Mucosa of descending colon (tissue), 3 donors: Measurements from ENCODE around the gene MFSD1. TPM values are rescaled to one million over a fixed set of nuclear protein-coding genes. Genes with fewer than 3 reads are reported as not detected.

Source experiments
- ATAC-seq: fragments of 200-7000 bp; cut with Tn5 transposase; one replicate; pipeline ENCODE4 v1.9.1; 2020; ENCODE audit warnings: mild to moderate bottlenecking, moderate library complexity
- DNase-seq, 3 donors: peaks; one replicate each; pipeline ENCODE4 v3.0.0-alpha.2; 2020
- H3K36me3 ChIP-seq: fragments of 200-600 bp; one replicate; pipeline ENCODE4 v1.8.0; 2021; ENCODE audit warnings: low read depth, mild to moderate bottlenecking
- H3K4me1 ChIP-seq: fragments of 200-600 bp; one replicate; pipeline ENCODE4 v1.8.0; 2021; ENCODE audit warnings: low read depth, mild to moderate bottlenecking
- H3K4me3 ChIP-seq: fragments of 200-600 bp; one replicate; pipeline ENCODE4 v1.8.0; 2021; ENCODE audit warnings: mild to moderate bottlenecking
- H3K9me3 ChIP-seq: fragments of 200-600 bp; one replicate; pipeline ENCODE4 v1.8.0; 2021; ENCODE audit warnings: mild to moderate bottlenecking
- CTCF ChIP-seq: fragments of 200-600 bp; IDR thresholded peaks from one replicate; pipeline ENCODE4 v1.8.0; 2022; ENCODE audit warnings: antibody characterized with exemption, mild to moderate bottlenecking
- intact Hi-C, 2 donors: fragments of 100-400 bp; cut with DNase I in 1 of 2; cut with micrococcal nuclease in 1 of 2; formaldehyde crosslinking; loops; one replicate each; pipeline versions ENCODE4 v1.11.0 to v1.11.1; 2022; cut with DNase I, micrococcal nuclease
- total RNA-seq, 3 donors: library from RNA; stranded (reverse); fragmentation: NEBNext Ultra II Directional in 2 of 3; extraction: Animal tissue kit (Norgen Biotek cat#: 25700) in 2 of 3; gene quantifications; one replicate each; pipeline versions ENCODE4 v1.2.1 to v1.2.4, GENCODE V29; 2021 to 2023
- donor health status: DM: no; HTN: no; CAD: no; lungs with moderate emphysema.
- donor health status: DM: no; HTN: no; CAD: no.
- donor health status: DM: no; HTN: yes; CAD: no.

MFSD1 gene
- total RNA-seq, 3 donors from 2014 or later, result 55.3 to 77.8 (median 59.4) TPM

DNA sequence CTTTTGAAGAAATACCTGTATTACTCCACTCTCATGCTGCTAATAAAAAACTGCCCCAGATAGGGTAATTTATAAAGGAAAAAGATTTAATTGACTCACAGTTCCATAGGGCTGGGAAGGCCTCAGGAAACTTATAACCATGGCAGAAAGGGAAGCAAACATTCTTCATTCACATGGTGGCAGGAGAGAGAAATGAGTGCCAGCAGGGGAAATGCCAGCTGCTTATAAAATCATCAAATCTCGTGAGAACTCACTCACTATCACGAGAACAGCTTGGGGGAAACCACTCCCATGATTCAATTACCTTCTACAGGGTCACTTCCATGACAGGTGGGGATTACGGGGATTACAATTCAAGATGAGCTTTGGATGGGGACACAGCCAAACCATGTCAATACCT, 18.7 kb downstream of the MFSD1 start:
- DNase-seq (no peak), ATAC-seq (no peak)
- no peak overlapping the region for H3K4me3 ChIP-seq
- intact Hi-C loops, result no loop called here
- no peaks in the 10 kb centered on the region for H3K36me3 ChIP-seq
- H3K4me1 ChIP-seq, result no peaks in the 10 kb centered on the region
- no peak for TF ChIP-seq CTCF
- H3K9me3 ChIP-seq, result no peaks in the 10 kb centered on the region

DNA sequence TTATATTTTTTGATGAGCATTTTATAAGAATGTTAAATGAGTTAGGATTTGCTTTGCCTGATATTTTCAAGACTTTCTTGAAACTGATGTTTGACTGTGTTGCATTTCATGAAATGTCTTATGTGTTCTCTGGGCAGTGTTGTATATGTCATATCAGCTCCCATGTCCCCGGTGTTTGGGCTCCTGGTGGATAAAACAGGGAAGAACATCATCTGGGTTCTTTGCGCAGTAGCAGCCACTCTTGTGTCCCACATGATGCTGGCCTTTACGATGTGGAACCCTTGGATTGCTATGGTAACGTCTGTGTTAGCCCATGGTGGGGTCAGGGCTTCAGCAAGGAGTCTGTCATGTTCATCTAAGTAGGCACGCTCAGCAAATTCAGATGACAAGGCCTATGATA, 20.0 kb downstream of the MFSD1 start:
- Histone ChIP-seq H3K4me3 (no peak overlapping the region), H3K4me1 (no peaks in the 10 kb centered on the region), H3K36me3 (no peaks in the 10 kb centered on the region), H3K9me3 (no peaks in the 10 kb centered on the region)
- intact Hi-C loops, result no loop called here
- ATAC-seq (no peak), DNase-seq (no peak)
- no peak for TF ChIP-seq CTCF

GRCh38 chr3:158823426-158823825, 21.6 kb downstream of the MFSD1 start:
- DNase-seq, result no peak
- H3K9me3 ChIP-seq, result no peaks in the 10 kb centered on the region
- ATAC-seq, result no peak
- no peak overlapping the region for H3K4me3 ChIP-seq
- no peaks in the 10 kb centered on the region for H3K4me1 ChIP-seq
- TF ChIP-seq CTCF, result no peak
- intact Hi-C loops, result no loop called here
- no peaks in the 10 kb centered on the region for H3K36me3 ChIP-seq

DNA sequence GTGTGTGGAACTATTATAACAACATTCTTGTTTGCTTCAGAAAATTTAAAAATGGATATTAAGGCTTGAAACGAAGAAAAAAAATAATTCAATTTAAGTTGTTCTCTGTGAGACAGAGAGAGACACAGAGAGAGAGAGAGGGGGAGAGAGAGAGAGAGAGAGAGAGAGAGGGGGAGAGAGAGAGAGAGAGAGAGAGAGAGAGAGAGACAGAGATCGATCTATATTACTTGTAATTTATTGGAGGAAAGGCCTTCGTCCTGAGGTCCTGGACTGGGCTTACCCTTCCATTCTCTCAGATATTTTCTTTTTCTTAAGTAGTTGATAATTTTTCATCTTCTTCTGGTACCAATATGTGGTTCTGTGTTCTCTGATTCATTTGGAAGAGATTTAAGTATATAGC, 25.9 kb downstream of the MFSD1 start:
- Histone ChIP-seq H3K9me3 (no peaks in the 10 kb centered on the region), H3K36me3 (no peaks in the 10 kb centered on the region)

GRCh38 chr3:158830391-158830790, 28.5 kb downstream of the MFSD1 start:
- TF ChIP-seq CTCF, result no peak
- Histone ChIP-seq H3K9me3 (no peaks in the 10 kb centered on the region), H3K36me3 (no peaks in the 10 kb centered on the region), H3K4me1 (no peaks in the 10 kb centered on the region), H3K4me3 (no peak overlapping the region)
- ATAC-seq (no peak), DNase-seq (no peak)
- intact Hi-C loops, result no loop called here

More for the DNA sequence above, 25.9 kb downstream of the MFSD1 start:
- no peaks in the 10 kb centered on the region for H3K4me1 ChIP-seq
- TF ChIP-seq CTCF, result no peak
- DNase-seq (no peak), ATAC-seq (no peak)
- H3K4me3 ChIP-seq, result no peak overlapping the region
- intact Hi-C loops, result no loop called here

GRCh38 chr3:158831861-158832260, 30.0 kb downstream of the MFSD1 start:
- intact Hi-C loops, result no loop called here
- Histone ChIP-seq H3K4me3 (no peak overlapping the region), H3K9me3 (no peaks in the 10 kb centered on the region), H3K4me1 (no peaks in the 10 kb centered on the region), H3K36me3 (no peaks in the 10 kb centered on the region)
- no peak for TF ChIP-seq CTCF
- DNase-seq (no peak), ATAC-seq (no peak)
